Measurements from ENCODE around the gene FBXL15. TPM values are rescaled to one million over a fixed set of nuclear protein-coding genes. Genes with fewer than 3 reads are reported as not detected.
A peak's percentile ranks its signal among the peaks of the same experiment; 100 is the strongest.

Gene FBXL15
- total and polyA plus RNA-seq, 9 of the 15 experiments (the other 6 are each of a cell fraction or from before 2014, with no cell fraction given), result 0.08 to 25.9 (median 3.5) TPM

- no peak overlapping the region for H3K4me3 ChIP-seq
- H3K9ac ChIP-seq (ENCODE audit: insufficient read depth in 1 of 2, low read depth in 2 of 2, low read length in 2 of 2), result peak overlapping the region in 1 of 2 experiments; percentile 35; a peak in 2 of 4 replicates
- H3K79me2 ChIP-seq (ENCODE audit: control insufficient read depth, insufficient read depth, low read length), result no peaks in the 10 kb centered on the region
- H3K4me2 ChIP-seq (ENCODE audit: insufficient read depth, low read length), result no peak overlapping the region
- no peaks in the 10 kb centered on the region for H3K36me3 ChIP-seq (ENCODE audit: control insufficient read depth, insufficient read depth, low read length)
- H3K4me1 ChIP-seq (replicated peaks in 1 of 2; ENCODE audit: control insufficient read depth in 2 of 2, insufficient read depth in 2 of 2, low read length in 2 of 2), result peaks cover 3 to 49% of the 10 kb centered on the region in 2 experiments; a peak in 4 of 5 replicates
- FAIRE-seq (no peak), ATAC-seq (no peak), DNase-seq (ENCODE audit: extremely low read depth in 1 of 4, low spot score in 3 of 4) (no peak)
- H4K20me1 ChIP-seq (replicated peaks; ENCODE audit: control insufficient read depth, insufficient read depth, low read length), result no peaks in the 10 kb centered on the region
- intact Hi-C loops (cut with micrococcal nuclease), result no loop called here
- H2AFZ ChIP-seq (ENCODE audit: low read depth, low read length), result no peak overlapping the region
- no peaks in the 10 kb centered on the region for H3K9me3 ChIP-seq (replicated peaks; ENCODE audit: control insufficient read depth, insufficient read depth, low read depth, low read length)
- BruUV-seq (replicated peaks), result no TSS peak
- no peak overlapping the region for H3K27ac ChIP-seq (ENCODE audit: extremely low read depth, low read depth, low read length)
- no peak for TF ChIP-seq E2F3 (CRISPR knock-in tag; IDR thresholded peaks at IDR 0.05)
- POLR2A ChIA-PET, result interaction anchor here (1.6 kb wide), 1 partner anchor 18 kb away, joined by 3 read pairs; no protein-coding TSS in a partner anchor
- WGBS (ENCODE audit: insufficient coverage, low coverage, missing lambda C conversion rate), result 57% methylated on average over 2 of the region's 6 CpGs
- no peaks in the 10 kb centered on the region for H3K9me1 ChIP-seq (ENCODE audit: control insufficient read depth, insufficient read depth, low read length)
- in situ Hi-C loops (cut with MboI), result no loop called here
- peaks cover 8 to 27% of the 10 kb centered on the region in 2 experiments; a peak in 3 of 5 replicates for H3K27me3 ChIP-seq (ENCODE audit: control insufficient read depth in 2 of 2, insufficient read depth in 2 of 2, low read length in 2 of 2)
- CTCF ChIA-PET (ENCODE audit: low intra/inter-chr PET ratio), result no interaction called here
Measured at GRCh38 chr10:102405632-102406031, 15.0 kb upstream of the FBXL15 start.

DNA sequence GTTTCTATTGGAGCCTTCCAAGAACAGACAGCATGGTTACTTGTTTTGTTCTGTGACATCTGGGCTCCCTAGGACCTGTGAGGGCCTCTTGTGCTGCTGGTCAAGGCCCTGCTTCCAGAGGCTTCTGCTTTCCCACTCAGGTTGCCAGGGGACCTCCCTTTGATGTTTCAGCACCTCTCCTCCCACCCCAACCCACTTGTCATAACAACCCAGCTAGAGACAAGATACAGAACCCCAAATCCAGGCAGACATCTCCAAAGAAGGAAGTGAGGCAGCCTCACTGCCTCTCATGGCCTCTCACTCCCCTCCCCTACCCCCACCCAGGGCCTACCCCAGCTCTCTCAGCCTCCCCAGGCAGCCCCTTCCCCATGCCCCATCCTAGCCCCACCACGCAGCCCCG is 13.8 kb upstream of the FBXL15 start:
- in situ Hi-C loops (cut with MboI) (no loop called here), intact Hi-C loops (cut with micrococcal nuclease) (no loop called here)
- Histone ChIP-seq H3K9me3 (replicated peaks; ENCODE audit: control insufficient read depth, insufficient read depth, low read depth, low read length) (no peaks in the 10 kb centered on the region), H3K27me3 (ENCODE audit: control insufficient read depth in 2 of 2, insufficient read depth in 2 of 2, low read length in 2 of 2) (peaks cover 10 to 39% of the 10 kb centered on the region in 2 experiments; a peak in 3 of 5 replicates), H3K36me3 (ENCODE audit: control insufficient read depth, insufficient read depth, low read length) (no peaks in the 10 kb centered on the region), H3K4me3 (no peak overlapping the region), H3K27ac (ENCODE audit: extremely low read depth, low read depth, low read length) (no peak overlapping the region), H3K4me2 (ENCODE audit: insufficient read depth, low read length) (no peak overlapping the region), H3K9ac (ENCODE audit: insufficient read depth in 1 of 2, low read depth in 2 of 2, low read length in 2 of 2) (no peak overlapping the region), H4K20me1 (replicated peaks; ENCODE audit: control insufficient read depth, insufficient read depth, low read length) (no peaks in the 10 kb centered on the region), H3K4me1 (replicated peaks in 1 of 2; ENCODE audit: control insufficient read depth in 2 of 2, insufficient read depth in 2 of 2, low read length in 2 of 2) (peaks cover 3 to 52% of the 10 kb centered on the region in 2 experiments; a peak in 4 of 5 replicates), H3K9me1 (ENCODE audit: control insufficient read depth, insufficient read depth, low read length) (no peaks in the 10 kb centered on the region), H2AFZ (ENCODE audit: low read depth, low read length) (no peak overlapping the region), H3K79me2 (ENCODE audit: control insufficient read depth, insufficient read depth, low read length) (no peaks in the 10 kb centered on the region)
- FAIRE-seq (no peak), ATAC-seq (no peak), DNase-seq (ENCODE audit: extremely low read depth in 1 of 4, low spot score in 3 of 4) (no peak)
- TF ChIP-seq NUFIP1 (IDR thresholded peaks at IDR 0.05; ENCODE audit: partially characterized antibody), result no peak
- no peak for TF ChIP-seq TBL1XR1 (IDR thresholded peaks at IDR 0.05; ENCODE audit: low read length in 2 of 2)
- TF ChIP-seq ZBTB9 (CRISPR knock-in tag; IDR thresholded peaks at IDR 0.05), result no peak
- TF ChIP-seq NFE2L1 (tag; IDR thresholded peaks at IDR 0.05; ENCODE audit: borderline replicate concordance, low read depth), result no peak
- TF ChIP-seq YY1 (IDR thresholded peaks at IDR 0.05; ENCODE audit: borderline replicate concordance in 1 of 3, control insufficient read depth in 1 of 3, extremely low read depth in 1 of 3, insufficient read depth in 3 of 3, insufficient read length in 1 of 3, insufficient replicate concordance in 2 of 3, low read depth in 1 of 3, low read length in 2 of 3), result no peak
- no peak for TF ChIP-seq SUPT5H (IDR thresholded peaks at IDR 0.05)
- TF ChIP-seq CSDE1 (IDR thresholded peaks at IDR 0.05), result no peak
- no peak for TF ChIP-seq LARP7 (IDR thresholded peaks at IDR 0.05)
- no peak for TF ChIP-seq DIDO1 (tag; IDR thresholded peaks at IDR 0.05; ENCODE audit: low read depth)
- TF ChIP-seq TCF7 (IDR thresholded peaks at IDR 0.05; ENCODE audit: borderline replicate concordance), result no peak
- TF ChIP-seq, protein P1, sequence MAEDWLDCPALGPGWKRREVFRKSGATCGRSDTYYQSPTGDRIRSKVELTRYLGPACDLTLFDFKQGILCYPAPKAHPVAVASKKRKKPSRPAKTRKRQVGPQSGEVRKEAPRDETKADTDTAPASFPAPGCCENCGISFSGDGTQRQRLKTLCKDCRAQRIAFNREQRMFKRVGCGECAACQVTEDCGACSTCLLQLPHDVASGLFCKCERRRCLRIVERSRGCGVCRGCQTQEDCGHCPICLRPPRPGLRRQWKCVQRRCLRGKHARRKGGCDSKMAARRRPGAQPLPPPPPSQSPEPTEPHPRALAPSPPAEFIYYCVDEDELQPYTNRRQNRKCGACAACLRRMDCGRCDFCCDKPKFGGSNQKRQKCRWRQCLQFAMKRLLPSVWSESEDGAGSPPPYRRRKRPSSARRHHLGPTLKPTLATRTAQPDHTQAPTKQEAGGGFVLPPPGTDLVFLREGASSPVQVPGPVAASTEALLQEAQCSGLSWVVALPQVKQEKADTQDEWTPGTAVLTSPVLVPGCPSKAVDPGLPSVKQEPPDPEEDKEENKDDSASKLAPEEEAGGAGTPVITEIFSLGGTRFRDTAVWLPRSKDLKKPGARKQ (CRISPR knock-in tag; IDR thresholded peaks at IDR 0.05), result no peak
- CTCF ChIA-PET (ENCODE audit: low intra/inter-chr PET ratio), result no interaction called here
- no TSS peak for BruUV-seq (replicated peaks)
- WGBS (ENCODE audit: insufficient coverage, low coverage, missing lambda C conversion rate), result 67% methylated on average over 1 of the region's 2 CpGs
- POLR2A ChIA-PET, result no interaction called here
